HCT116 (cell line): ENCODE data around the gene AMOTL1. TPM values are rescaled to one million over a fixed set of nuclear protein-coding genes. Genes with fewer than 3 reads are reported as not detected.
A peak's percentile ranks its signal among the peaks of the same experiment; 100 is the strongest.

ENCODE experiments used
- ATAC-seq: fragments of 200-7000 bp; cut with Tn5 transposase; 2 replicates; pipeline ENCODE4 v1.9.1; 2020; ENCODE audit warnings: mild to moderate bottlenecking, moderate library complexity
- BruUV-seq: library from RNA; stranded (reverse); fragments of 400-500 nt; replicated peaks from 2 replicates; lab custom pipeline; 2021; lab: Mats Ljungman, UMichigan
- CTCF ChIA-PET: fragments of 300-600 bp; sonication (Branson Sonifier 250); formaldehyde crosslinking; loops from one replicate; lab custom pipeline; 2021; ENCODE audit warnings: antibody characterized with exemption; lab: Charles Lee
- POLR2A ChIA-PET: fragments of 300-600, 350-600 bp; sonication (Branson Sonifier 250); formaldehyde crosslinking; loops from one replicate; lab custom pipeline; 2021; ENCODE audit warnings: antibody characterized with exemption; lab: Charles Lee
- RAD21 ChIA-PET, 2 experiments: fragments of 300-600 bp; sonication (Branson Sonifier 250); formaldehyde crosslinking; loops; one replicate each; lab custom pipeline; 2023; ENCODE audit warnings: low total read pairs in 2 of 2; ENCODE audit not compliant: uncharacterized antibody in 2 of 2, unreplicated experiment in 2 of 2, low non-redundant PET in 1 of 2; lab: Charles Lee
- DNase-seq: peaks from one replicate; pipeline ENCODE4 v3.0.0-alpha.2; 2010; ENCODE audit warnings: low read depth, low spot score
- H2AFZ ChIP-seq: fragments of 200-600 bp; shearing (Covaris generic), sonication (generic); 2 replicates; pipeline ENCODE4 v1.6.1; 2017; ENCODE audit warnings: low read depth, mixed run types, mixed read lengths, antibody characterized with exemption, low read length; ENCODE audit not compliant: poor library complexity, severe bottlenecking
- H3K27ac ChIP-seq: 2 replicates; pipeline ENCODE4 v1.5.1; 2012; ENCODE audit warnings: low read depth, low read length
- H3K27me3 ChIP-seq: fragments of 200-600 bp; sonication (generic); 2 replicates; pipeline ENCODE4 v1.6.1; 2016; ENCODE audit warnings: mixed run types, low read length, mixed read lengths; ENCODE audit not compliant: insufficient read depth
- H3K36me3 ChIP-seq, 2 experiments: fragments of 200-500 bp in 1 of 2; fragments of 200-600 bp in 1 of 2; sonication (Bioruptor generic) in 1 of 2; sonication (generic) in 1 of 2; 2 replicates each; pipeline versions ENCODE4 v1.5.1 to v1.6.1; 2014 to 2016; ENCODE audit warnings: low read length in 2 of 2, inconsistent platforms in 1 of 2, mixed read lengths in 1 of 2, mixed run types in 1 of 2; ENCODE audit not compliant: insufficient read depth in 2 of 2, control insufficient read depth in 1 of 2
- H3K4me1 ChIP-seq, 2 experiments: fragments of 200-600 bp in 1 of 2; sonication (generic) in 1 of 2; 2 replicates each; pipeline versions ENCODE4 v1.5.1 to v1.6.1; 2012 to 2017; ENCODE audit warnings: low read length in 2 of 2, inconsistent platforms in 1 of 2, mild to moderate bottlenecking in 1 of 2, mixed read lengths in 1 of 2, mixed run types in 1 of 2, moderate library complexity in 1 of 2; ENCODE audit not compliant: insufficient read depth in 2 of 2, control insufficient read depth in 1 of 2
- H3K4me2 ChIP-seq: fragments of 200-600 bp; sonication (generic); 2 replicates; pipeline ENCODE4 v1.6.1; 2017; ENCODE audit warnings: mixed run types, low read length, mixed read lengths
- H3K4me3 ChIP-seq, 2 experiments: fragments of 200-600 bp in 1 of 2; sonication (generic) in 1 of 2; replicated peaks in 1 of 2; 2 replicates each; pipeline ENCODE4 v1.5.1; 2011 to 2016; ENCODE audit warnings: low read length in 2 of 2, control low read depth in 1 of 2, low read depth in 1 of 2, mild to moderate bottlenecking in 1 of 2, mixed read lengths in 1 of 2, mixed run types in 1 of 2
- H3K79me2 ChIP-seq: fragments of 200-600 bp; sonication (generic); 2 replicates; pipeline ENCODE4 v1.6.1; 2017; ENCODE audit warnings: mild to moderate bottlenecking, mixed run types, low read length, moderate library complexity, mixed read lengths; ENCODE audit not compliant: insufficient read depth
- H3K9ac ChIP-seq: fragments of 200-600 bp; sonication (generic); 2 replicates; pipeline ENCODE4 v1.6.1; 2016; ENCODE audit warnings: low read length, mixed read lengths
- H3K9me2 ChIP-seq: fragments of 200-600 bp; sonication (generic), shearing (Covaris generic); 2 replicates; pipeline ENCODE4 v1.6.1; 2017; ENCODE audit warnings: mixed run types, mild to moderate bottlenecking, moderate library complexity; ENCODE audit not compliant: insufficient read depth
- H3K9me3 ChIP-seq, 2 experiments: fragments of 200-500 bp in 1 of 2; fragments of 200-600 bp in 1 of 2; sonication (Bioruptor generic) in 1 of 2; sonication (generic) in 1 of 2; 2 replicates each; pipeline ENCODE4 v1.6.1; 2014 to 2017; ENCODE audit warnings: low read length in 2 of 2, mixed read lengths in 2 of 2, inconsistent platforms in 1 of 2, low read depth in 1 of 2, mild to moderate bottlenecking in 1 of 2, mixed run types in 1 of 2, moderate library complexity in 1 of 2; ENCODE audit not compliant: control insufficient read depth in 1 of 2, insufficient read depth in 1 of 2
- H4K20me1 ChIP-seq: fragments of 200-600 bp; sonication (generic), shearing (Covaris generic); 2 replicates; pipeline ENCODE4 v1.6.1; 2017; ENCODE audit warnings: mixed run types, mild to moderate bottlenecking, moderate library complexity; ENCODE audit not compliant: insufficient read depth
- ATF3 ChIP-seq: IDR thresholded peaks from 2 replicates; pipeline ENCODE4 v1.6.1; 2012
- CBX3 ChIP-seq: IDR thresholded peaks from 2 replicates; pipeline ENCODE4 v1.6.1; 2012; ENCODE audit warnings: low read depth
- CEBPB ChIP-seq: IDR thresholded peaks from 2 replicates; pipeline ENCODE4 v1.6.1; 2012; ENCODE audit warnings: low read depth
- EGR1 ChIP-seq: IDR thresholded peaks from 2 replicates; pipeline ENCODE4 v1.6.1; 2012; ENCODE audit warnings: low read depth
- ELF1 ChIP-seq: IDR thresholded peaks from 2 replicates; pipeline ENCODE4 v1.6.1; 2012; ENCODE audit warnings: low read depth, borderline replicate concordance
- JUND ChIP-seq: IDR thresholded peaks from 2 replicates; pipeline ENCODE4 v1.6.1; 2012
- POLR2A ChIP-seq: IDR thresholded peaks from 2 replicates; pipeline ENCODE4 v1.7.0; 2011; ENCODE audit warnings: borderline replicate concordance; ENCODE audit not compliant: insufficient read depth, insufficient read length; ENCODE audit errors: extremely low read depth
- RAD21 ChIP-seq: IDR thresholded peaks from 2 replicates; pipeline ENCODE4 v1.6.1; 2012; ENCODE audit warnings: low read depth, mild to moderate bottlenecking
- REST ChIP-seq: IDR thresholded peaks from 2 replicates; pipeline ENCODE4 v1.6.1; 2012; ENCODE audit warnings: low read depth
- SIN3A ChIP-seq: IDR thresholded peaks from 2 replicates; pipeline ENCODE4 v1.6.1; 2012; ENCODE audit warnings: low read depth
- SP1 ChIP-seq: IDR thresholded peaks from 2 replicates; pipeline ENCODE4 v1.6.1; 2012; ENCODE audit warnings: low read depth
- SRF ChIP-seq: IDR thresholded peaks from 2 replicates; pipeline ENCODE4 v1.6.1; 2012; ENCODE audit warnings: low read depth
- YY1 ChIP-seq: IDR thresholded peaks from 2 replicates; pipeline ENCODE4 v1.6.1; 2011; ENCODE audit warnings: low read length, low read depth, moderate library complexity, mild to moderate bottlenecking; ENCODE audit not compliant: insufficient replicate concordance; ENCODE audit errors: extremely low read depth
- ZFX ChIP-seq: fragments of 450-650 bp; IDR thresholded peaks from 2 replicates; pipeline ENCODE4 v1.6.1; 2017
- intact Hi-C: fragments of 100-400 bp; cut with micrococcal nuclease; formaldehyde crosslinking; loops from 2 replicates; pipeline ENCODE4 v1.10.0; 2022
- total RNA-seq: library from RNA; stranded (reverse); gene quantifications from one replicate; pipeline ENCODE4 v1.2.1, GENCODE V29; 2021; ENCODE audit not compliant: unreplicated experiment

Gene AMOTL1
- total RNA-seq, 1 experiment from 2014 or later = 27.6 TPM

GRCh38 chr11:94787801-94788200 lies 19.6 kb downstream of the AMOTL1 start:
- CTCF ChIA-PET = interaction anchor here (1.1 kb wide), 1 partner anchor 89 kb away, joined by 3 read pairs; no protein-coding TSS in a partner anchor
- Histone ChIP-seq H3K4me1 (peaks cover 37 to 58% of the 10 kb centered on the region in 2 experiments), H3K27ac (no peak overlapping the region), H2AFZ (no peak overlapping the region), H3K27me3 (no peaks in the 10 kb centered on the region), H4K20me1 (no peaks in the 10 kb centered on the region), H3K9me3 (no peaks in the 10 kb centered on the region), H3K36me3 (no peaks in the 10 kb centered on the region), H3K4me3 (no peak overlapping the region), H3K4me2 (peak overlapping the region; percentile 60), H3K9me2 (no peaks in the 10 kb centered on the region), H3K79me2 (peaks cover 66% of the 10 kb centered on the region), H3K9ac (0 out of 2 replicates have a peak overlapping the region, but pooled peaks have one; percentile 12)
- DNase-seq (no peak), ATAC-seq (no peak)
- BruUV-seq = no TSS peak
- intact Hi-C loops = loop anchor here (10.0 kb wide), 1 partner anchor 1637 kb away; no protein-coding TSS in a partner anchor
- RAD21 ChIA-PET = no interaction called here
- POLR2A ChIA-PET = interaction anchor here (1.3 to 1.5 kb wide), 2 partner anchors 20 to 165 kb away, joined by 3 to 5 read pairs; partner anchors contain the start of gene AMOTL1
- TF ChIP-seq REST = no peak
- no peak for TF ChIP-seq CBX3
- TF ChIP-seq, all 23 proteins: peak for 0

- ChIA-PET CTCF (interaction anchor here (1.1 kb wide), 1 partner anchor 88 kb away, joined by 3 read pairs; no protein-coding TSS in a partner anchor), POLR2A (interaction anchor here (1.5 kb wide), 1 partner anchor 20 kb away, joined by 3 read pairs; the partner anchor contains the start of gene AMOTL1), RAD21 (no interaction called here)
- peaks cover 42 to 64% of the 10 kb centered on the region in 2 experiments for H3K4me1 ChIP-seq
- no peaks in the 10 kb centered on the region for H3K9me2 ChIP-seq
- no peak; the same call in 1 of the 2 replicates for ATAC-seq
- no TSS peak for BruUV-seq
- H3K4me2 ChIP-seq = peak overlapping the region; percentile 60
- H3K27ac ChIP-seq = no peak overlapping the region
- no peaks in the 10 kb centered on the region for H3K36me3 ChIP-seq
- peaks cover 67% of the 10 kb centered on the region for H3K79me2 ChIP-seq
- no peaks in the 10 kb centered on the region for H3K27me3 ChIP-seq
- H3K9ac ChIP-seq = 0 out of 2 replicates have a peak overlapping the region, but pooled peaks have one; percentile 12
- no peaks in the 10 kb centered on the region for H3K9me3 ChIP-seq
- intact Hi-C loops = loop anchor here (10.0 kb wide), 1 partner anchor 1636 kb away; no protein-coding TSS in a partner anchor
- H3K4me3 ChIP-seq = peak overlapping the region in 1 of 2 experiments; percentile 1; a peak in 1 of 4 replicates
- DNase-seq = no peak
- H2AFZ ChIP-seq = no peak overlapping the region
- H4K20me1 ChIP-seq = no peaks in the 10 kb centered on the region
- TF ChIP-seq SP1 (no peak), ZFX (no peak), ELF1 (no peak), JUND (no peak), ATF3 (no peak), REST (no peak), EGR1 (no peak), POLR2A (no peak), CEBPB (no peak), SRF (no peak), SIN3A (no peak), RAD21 (no peak), YY1 (no peak)
Observed at GRCh38 chr11:94788396-94788795, 20.2 kb downstream of the AMOTL1 start.
